Measurements from ENCODE around the gene CFAP73.

GRCh38 chr12:113204804-113205203 is 55.3 kb downstream of the CFAP73 start:
- no peak for TF ChIP-seq POLR2AphosphoS5 (IDR thresholded peaks at IDR 0.05)
- no peak for TF ChIP-seq EP300 (IDR thresholded peaks at IDR 0.05)
